Measurements from ENCODE around the gene ITSN1.

DNA sequence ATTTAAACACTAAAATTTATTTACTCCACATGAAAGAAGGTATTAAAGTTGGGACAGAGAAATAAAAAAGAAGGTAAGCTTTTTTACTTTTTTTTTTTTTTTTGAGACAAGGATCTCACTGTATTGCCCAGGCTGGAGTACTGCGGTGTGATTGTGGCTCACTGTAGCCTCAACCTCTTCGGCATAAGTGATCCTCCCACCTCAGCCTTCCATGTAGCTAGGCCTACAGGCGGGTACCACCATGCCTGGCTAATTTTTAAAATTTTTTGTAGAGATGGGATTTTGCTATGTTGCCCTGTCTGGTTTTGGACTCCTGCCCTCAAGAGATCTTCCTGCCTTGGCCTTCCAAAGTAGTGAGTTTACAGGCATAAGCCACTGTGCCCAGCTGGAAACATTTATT lies 106.6 kb downstream of the ITSN1 start:
- TF ChIP-seq YY1 (IDR thresholded peaks at IDR 0.05; ENCODE audit: low read depth) (no peak), CREB1 (IDR thresholded peaks at IDR 0.05; ENCODE audit: low read depth) (no peak), EP300 (IDR thresholded peaks at IDR 0.05; ENCODE audit: borderline replicate concordance) (no peak), FOXM1 (IDR thresholded peaks at IDR 0.05; ENCODE audit: borderline replicate concordance, low read depth) (no peak), TAF1 (IDR thresholded peaks at IDR 0.05; ENCODE audit: low read depth) (no peak), MAX (IDR thresholded peaks at IDR 0.05) (no peak), EGR1 (IDR thresholded peaks at IDR 0.05) (no peak)

Data from Ishikawa (cell line).